GM23248 (cell line): ENCODE measurements around the gene ADAMTS6.

Experiments used
- EZH2 ChIP-seq: fragments of 200-600 bp; sonication (generic); IDR thresholded peaks from 2 replicates; pipeline ENCODE4 v1.6.1; 2018; ENCODE audit warnings: antibody characterized with exemption, mild to moderate bottlenecking; ENCODE audit not compliant: insufficient read depth, poor library complexity, severe bottlenecking
- EZH2phosphoT487 ChIP-seq: fragments of 200-600 bp; sonication (generic); IDR thresholded peaks from 2 replicates; pipeline ENCODE4 v1.6.1; 2018; ENCODE audit warnings: antibody characterized with exemption, moderate library complexity, mild to moderate bottlenecking, low read depth; ENCODE audit not compliant: insufficient read depth

GRCh38 chr5:65327582-65327981, 154.1 kb downstream of the ADAMTS6 start:
- TF ChIP-seq EZH2 (no peak), EZH2phosphoT487 (no peak)
